SK-N-SH (cell line): Measurements from ENCODE around the gene MAMDC4. TPM values are rescaled to one million over a fixed set of nuclear protein-coding genes. Genes with fewer than 3 reads are reported as not detected.

ENCODE experiments used
- CTCF ChIA-PET: fragments of 300-600, 350-600 bp; formaldehyde crosslinking; extraction: SDS; loops from one replicate; lab custom pipeline; 2021; lab: Yijun Ruan, JAX
- POLR2A ChIA-PET: fragments of 350-600 bp; sonication (Branson Sonifier 250); formaldehyde crosslinking; extraction: SDS; loops from one replicate; lab custom pipeline; 2020; ENCODE audit warnings: antibody characterized with exemption, inconsistent platforms; lab: Yijun Ruan, JAX
- DNase-seq: peaks from one replicate; pipeline ENCODE4 v3.0.0; 2012
- H2AFZ ChIP-seq: fragments of 200-600 bp; sonication (generic); 2 replicates; pipeline ENCODE4 v1.8.1; 2016; ENCODE audit warnings: antibody characterized with exemption, mild to moderate bottlenecking, low read depth
- H3F3A ChIP-seq: fragments of 200-600 bp; sonication (generic); replicated peaks from 2 replicates; pipeline ENCODE3; 2016; ENCODE audit warnings: antibody characterized with exemption, mild to moderate bottlenecking; ENCODE audit not compliant: insufficient read depth
- H3K27ac ChIP-seq, 2 experiments: fragments of 200-500 bp in 1 of 2; fragments of 200-600 bp in 1 of 2; sonication (Bioruptor generic) in 1 of 2; sonication (generic), shearing (Covaris generic) in 1 of 2; 2 replicates each; pipeline versions ENCODE4 v1.5.1 to v1.6.1; 2014 to 2016; ENCODE audit warnings: low read depth in 2 of 2, inconsistent platforms in 1 of 2, low read length in 1 of 2, mild to moderate bottlenecking in 1 of 2, mixed read lengths in 1 of 2
- H3K27me3 ChIP-seq: fragments of 200-600 bp; sonication (generic), shearing (Covaris generic); 2 replicates; pipeline ENCODE4 v1.6.1; 2016; ENCODE audit warnings: mixed run types; ENCODE audit not compliant: insufficient read depth
- H3K36me3 ChIP-seq, 2 experiments: fragments of 200-500 bp in 1 of 2; fragments of 200-600 bp in 1 of 2; sonication (Bioruptor generic) in 1 of 2; sonication (generic) in 1 of 2; replicated peaks in 1 of 2; 2 replicates each; pipeline versions ENCODE3 to v1.5.1; 2014 to 2016; ENCODE audit warnings: low read length in 1 of 2, mild to moderate bottlenecking in 1 of 2; ENCODE audit not compliant: insufficient read depth in 2 of 2, control insufficient read depth in 1 of 2
- H3K4me1 ChIP-seq, 2 experiments: fragments of 200-500 bp in 1 of 2; fragments of 200-600 bp in 1 of 2; sonication (Bioruptor generic) in 1 of 2; sonication (generic), shearing (Covaris generic) in 1 of 2; 2 replicates each; pipeline versions ENCODE4 v1.5.1 to v1.6.1; 2014 to 2016; ENCODE audit warnings: low read depth in 1 of 2, low read length in 1 of 2, mixed run types in 1 of 2; ENCODE audit not compliant: insufficient read depth in 2 of 2, control insufficient read depth in 1 of 2
- H3K4me2 ChIP-seq: fragments of 200-600 bp; sonication (generic), shearing (Covaris generic); 2 replicates; pipeline ENCODE4 v1.6.1; 2017; ENCODE audit warnings: mixed run types
- H3K4me3 ChIP-seq, 2 experiments: fragments of 200-500 bp in 1 of 2; fragments of 200-600 bp in 1 of 2; sonication (Bioruptor generic) in 1 of 2; sonication (generic), shearing (Covaris generic) in 1 of 2; 2 replicates each; pipeline versions ENCODE4 v1.5.1 to v1.8.1; 2014 to 2016; ENCODE audit warnings: low read depth in 2 of 2, inconsistent platforms in 1 of 2, low read length in 1 of 2, mild to moderate bottlenecking in 1 of 2, mixed read lengths in 1 of 2, moderate library complexity in 1 of 2
- H3K79me2 ChIP-seq: fragments of 200-600 bp; sonication (generic); 2 replicates; pipeline ENCODE4 v1.8.1; 2017; ENCODE audit warnings: mild to moderate bottlenecking; ENCODE audit not compliant: insufficient read depth
- H3K9ac ChIP-seq: fragments of 200-600 bp; sonication (generic); 2 replicates; pipeline ENCODE4 v1.6.1; 2017; ENCODE audit warnings: mixed run types
- H3K9me2 ChIP-seq: fragments of 200-600 bp; sonication (generic); 2 replicates; pipeline ENCODE4 v1.6.1; 2017; ENCODE audit warnings: mixed run types
- H3K9me3 ChIP-seq: fragments of 200-600 bp; sonication (generic); 2 replicates; pipeline ENCODE4 v1.6.1; 2017; ENCODE audit warnings: mixed run types, mild to moderate bottlenecking, moderate library complexity
- H4K20me1 ChIP-seq: fragments of 200-600 bp; sonication (generic); 2 replicates; pipeline ENCODE4 v1.6.1; 2017; ENCODE audit warnings: mild to moderate bottlenecking, mixed run types; ENCODE audit not compliant: insufficient read depth
- CHD2 ChIP-seq: fragments of 150-350 bp; IDR thresholded peaks from 2 replicates; pipeline ENCODE4 v1.6.1; 2018; ENCODE audit warnings: low read length; ENCODE audit not compliant: partially characterized antibody
- EZH2phosphoT487 ChIP-seq: fragments of 200-600 bp; sonication (generic); IDR thresholded peaks from 2 replicates; pipeline ENCODE4 v1.6.1; 2017; ENCODE audit warnings: low read depth, mixed run types, mild to moderate bottlenecking, antibody characterized with exemption, moderate library complexity, borderline replicate concordance
- FOXM1 ChIP-seq: IDR thresholded peaks from 2 replicates; pipeline ENCODE4 v1.4.0; 2012; ENCODE audit warnings: low read depth, mild to moderate bottlenecking
- MEF2A ChIP-seq: IDR thresholded peaks from 2 replicates; pipeline ENCODE4 v1.4.0; 2012; ENCODE audit warnings: low read depth, borderline replicate concordance
- NFIC ChIP-seq: IDR thresholded peaks from 2 replicates; pipeline ENCODE4 v1.4.0; 2012; ENCODE audit warnings: borderline replicate concordance
- POLR2AphosphoS5 ChIP-seq: IDR thresholded peaks from 2 replicates; pipeline ENCODE4 v1.6.1; 2012; ENCODE audit warnings: low read depth, low read length
- RCOR1 ChIP-seq: fragments of 150-350 bp; IDR thresholded peaks from 2 replicates; pipeline ENCODE4 v1.6.1; 2017; ENCODE audit warnings: antibody characterized with exemption, low read length
- SIN3A ChIP-seq: IDR thresholded peaks from 2 replicates; pipeline ENCODE4 v1.6.1; 2012; ENCODE audit warnings: low read depth, mild to moderate bottlenecking, low read length, moderate library complexity, borderline replicate concordance
- SMC3 ChIP-seq: IDR thresholded peaks from 2 replicates; pipeline ENCODE4 v1.6.1; 2012; ENCODE audit warnings: low read depth, low read length, improper control_type of control experiment
- TCF12 ChIP-seq: IDR thresholded peaks from 2 replicates; pipeline ENCODE4 v1.4.0; 2012
- WGBS: methylation state at CpG from one replicate; pipeline ENCODE4 v1.1.6; 2017; ENCODE audit warnings: low lambda C conversion rate; 5-methylcytosine and 5-hydroxymethylcytosine counted together
- polyA plus RNA-seq, 3 experiments: library from polyadenylated mRNA; depleted of rRNA; stranded (reverse); fragments of >200 nt; gene quantifications; 2 replicates each; pipeline ENCODE4 v1.2.3, GENCODE V29; 2012
- TF ChIP-seq, protein P1 (sequence below): IDR thresholded peaks from 2 replicates; pipeline ENCODE4 v1.4.0; 2012; ENCODE audit warnings: low read depth, borderline replicate concordance
- TF ChIP-seq, protein P2 (sequence below): IDR thresholded peaks from 2 replicates; pipeline ENCODE4 v1.4.0; 2012; ENCODE audit warnings: low read depth, borderline replicate concordance
- TF ChIP-seq, protein P3 (sequence below): IDR thresholded peaks from 2 replicates; pipeline ENCODE4 v1.4.0; 2012; ENCODE audit warnings: low read depth
- TF ChIP-seq, protein P4 (sequence below): fragments of 150-350 bp; IDR thresholded peaks from 2 replicates; pipeline ENCODE4 v1.6.1; 2016; ENCODE audit warnings: mild to moderate bottlenecking, low read depth, low read length

The MAMDC4 gene
- polyA plus RNA-seq, 1 of the 3 experiments (the other 2 are of a cell fraction): 4.2 TPM

DNA sequence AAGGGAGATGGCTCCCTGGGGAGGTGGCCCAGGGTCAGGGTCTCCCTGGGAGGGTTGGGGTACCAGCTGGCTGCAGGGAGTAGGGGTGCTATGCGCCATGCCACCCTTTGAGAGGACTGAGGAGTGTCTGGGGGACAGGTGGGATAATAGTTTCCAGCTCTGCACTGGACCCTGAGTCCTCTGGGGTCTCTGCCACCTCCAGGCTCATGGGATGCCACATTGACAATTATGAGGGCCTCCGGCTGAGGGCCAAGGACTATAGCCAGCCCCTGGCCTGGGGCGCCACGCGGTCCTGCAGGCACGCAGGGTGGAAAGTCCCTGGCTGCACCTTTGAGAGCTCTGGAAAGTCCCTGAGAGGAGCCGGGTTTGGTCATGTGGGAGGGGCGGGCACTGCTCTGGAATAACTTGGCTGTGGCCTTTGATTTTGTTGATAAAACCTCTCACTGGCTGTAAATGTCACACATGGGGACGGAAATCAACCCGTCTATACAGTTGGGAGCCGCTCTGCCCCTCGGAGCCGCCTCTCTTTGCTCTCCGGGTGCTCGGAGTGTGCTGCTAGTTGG lies 50.2 kb downstream of the MAMDC4 start (continued):
- TF ChIP-seq, protein P1, sequence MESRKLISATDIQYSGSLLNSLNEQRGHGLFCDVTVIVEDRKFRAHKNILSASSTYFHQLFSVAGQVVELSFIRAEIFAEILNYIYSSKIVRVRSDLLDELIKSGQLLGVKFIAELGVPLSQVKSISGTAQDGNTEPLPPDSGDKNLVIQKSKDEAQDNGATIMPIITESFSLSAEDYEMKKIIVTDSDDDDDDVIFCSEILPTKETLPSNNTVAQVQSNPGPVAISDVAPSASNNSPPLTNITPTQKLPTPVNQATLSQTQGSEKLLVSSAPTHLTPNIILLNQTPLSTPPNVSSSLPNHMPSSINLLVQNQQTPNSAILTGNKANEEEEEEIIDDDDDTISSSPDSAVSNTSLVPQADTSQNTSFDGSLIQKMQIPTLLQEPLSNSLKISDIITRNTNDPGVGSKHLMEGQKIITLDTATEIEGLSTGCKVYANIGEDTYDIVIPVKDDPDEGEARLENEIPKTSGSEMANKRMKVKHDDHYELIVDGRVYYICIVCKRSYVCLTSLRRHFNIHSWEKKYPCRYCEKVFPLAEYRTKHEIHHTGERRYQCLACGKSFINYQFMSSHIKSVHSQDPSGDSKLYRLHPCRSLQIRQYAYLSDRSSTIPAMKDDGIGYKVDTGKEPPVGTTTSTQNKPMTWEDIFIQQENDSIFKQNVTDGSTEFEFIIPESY: no peak
- TF ChIP-seq TCF12 (no peak), POLR2AphosphoS5 (no peak), NFIC (peak; percentile 51), EZH2phosphoT487 (no peak), CHD2 (no peak), SMC3 (no peak), MEF2A (no peak), SIN3A (no peak)

DNA sequence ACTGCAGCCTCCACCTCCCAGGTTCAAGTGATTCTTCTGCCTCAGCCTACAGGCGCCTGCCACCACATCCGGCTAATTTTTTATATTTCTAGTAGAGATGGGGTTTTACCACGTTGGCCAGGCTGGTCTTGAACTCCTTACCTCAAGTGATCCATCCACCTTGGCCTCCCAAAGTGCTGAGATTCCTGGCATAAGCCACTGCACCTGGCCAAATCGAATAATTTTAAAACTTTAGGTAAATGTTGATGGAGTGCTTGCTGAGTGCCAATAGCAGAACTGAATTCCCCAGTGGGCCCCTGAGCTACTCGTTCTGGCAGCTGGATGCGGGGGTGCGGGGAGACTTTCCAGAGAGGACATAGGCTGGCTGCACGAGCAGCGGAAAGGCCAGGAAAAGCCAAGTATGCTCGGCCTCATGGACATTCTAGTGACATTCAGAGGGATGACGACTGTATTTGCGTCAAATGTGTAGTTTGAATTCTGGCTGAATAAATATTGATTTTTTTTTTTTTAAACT lies 51.0 kb downstream of the MAMDC4 start:
- Histone ChIP-seq H2AFZ (no peak overlapping the region), H3K36me3 (peaks cover 16 to 21% of the 10 kb centered on the region in 2 experiments), H3K9me2 (no peaks in the 10 kb centered on the region), H4K20me1 (no peaks in the 10 kb centered on the region), H3K4me1 (peaks cover 6 to 19% of the 10 kb centered on the region in 2 experiments; a peak in 3 of 4 replicates), H3K27me3 (no peaks in the 10 kb centered on the region), H3K27ac (peak overlapping the region; percentile 41 to 75; a peak in 3 of 4 replicates), H3K9ac (no peak overlapping the region), H3F3A (peaks cover 29% of the 10 kb centered on the region), H3K4me3 (no peak overlapping the region), H3K4me2 (no peak overlapping the region), H3K9me3 (no peaks in the 10 kb centered on the region), H3K79me2 (peaks cover 8% of the 10 kb centered on the region; the same call in 1 of the 2 replicates)
- no peak for DNase-seq
- TF ChIP-seq RCOR1 (no peak), FOXM1 (no peak), CHD2 (no peak)
- TF ChIP-seq, protein P2, sequence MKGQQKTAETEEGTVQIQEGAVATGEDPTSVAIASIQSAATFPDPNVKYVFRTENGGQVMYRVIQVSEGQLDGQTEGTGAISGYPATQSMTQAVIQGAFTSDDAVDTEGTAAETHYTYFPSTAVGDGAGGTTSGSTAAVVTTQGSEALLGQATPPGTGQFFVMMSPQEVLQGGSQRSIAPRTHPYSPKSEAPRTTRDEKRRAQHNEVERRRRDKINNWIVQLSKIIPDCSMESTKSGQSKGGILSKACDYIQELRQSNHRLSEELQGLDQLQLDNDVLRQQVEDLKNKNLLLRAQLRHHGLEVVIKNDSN: no peak
- TF ChIP-seq, protein P3, sequence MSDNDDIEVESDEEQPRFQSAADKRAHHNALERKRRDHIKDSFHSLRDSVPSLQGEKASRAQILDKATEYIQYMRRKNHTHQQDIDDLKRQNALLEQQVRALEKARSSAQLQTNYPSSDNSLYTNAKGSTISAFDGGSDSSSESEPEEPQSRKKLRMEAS: no peak
- TF ChIP-seq, protein P4, sequence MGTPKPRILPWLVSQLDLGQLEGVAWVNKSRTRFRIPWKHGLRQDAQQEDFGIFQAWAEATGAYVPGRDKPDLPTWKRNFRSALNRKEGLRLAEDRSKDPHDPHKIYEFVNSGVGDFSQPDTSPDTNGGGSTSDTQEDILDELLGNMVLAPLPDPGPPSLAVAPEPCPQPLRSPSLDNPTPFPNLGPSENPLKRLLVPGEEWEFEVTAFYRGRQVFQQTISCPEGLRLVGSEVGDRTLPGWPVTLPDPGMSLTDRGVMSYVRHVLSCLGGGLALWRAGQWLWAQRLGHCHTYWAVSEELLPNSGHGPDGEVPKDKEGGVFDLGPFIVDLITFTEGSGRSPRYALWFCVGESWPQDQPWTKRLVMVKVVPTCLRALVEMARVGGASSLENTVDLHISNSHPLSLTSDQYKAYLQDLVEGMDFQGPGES: no peak
- ChIA-PET POLR2A (no interaction called here), CTCF (interaction anchor here (0.7 to 1.3 kb wide), 3 partner anchors 56 to 147 kb away, joined by 3 read pairs; partner anchors contain the start of gene AJM1)
- 75% methylated on average over 12 of the region's 12 CpGs for WGBS
